PC-9 (cell line): ENCODE data around the gene SLC6A5.

Source experiments
- EZH2 ChIP-seq: fragments of 200-600 bp; sonication (generic); IDR thresholded peaks from 2 replicates; pipeline ENCODE4 v1.8.0; 2017; ENCODE audit warnings: antibody characterized with exemption, low read depth
- TF ChIP-seq, protein P1 (sequence below): fragments of 200-600 bp; sonication (generic); conservative IDR thresholded peaks from 2 replicates; pipeline ENCODE4 v1.6.1; 2017; ENCODE audit warnings: mixed run types, antibody characterized with exemption, mild to moderate bottlenecking, moderate library complexity

- TF ChIP-seq, protein P1, sequence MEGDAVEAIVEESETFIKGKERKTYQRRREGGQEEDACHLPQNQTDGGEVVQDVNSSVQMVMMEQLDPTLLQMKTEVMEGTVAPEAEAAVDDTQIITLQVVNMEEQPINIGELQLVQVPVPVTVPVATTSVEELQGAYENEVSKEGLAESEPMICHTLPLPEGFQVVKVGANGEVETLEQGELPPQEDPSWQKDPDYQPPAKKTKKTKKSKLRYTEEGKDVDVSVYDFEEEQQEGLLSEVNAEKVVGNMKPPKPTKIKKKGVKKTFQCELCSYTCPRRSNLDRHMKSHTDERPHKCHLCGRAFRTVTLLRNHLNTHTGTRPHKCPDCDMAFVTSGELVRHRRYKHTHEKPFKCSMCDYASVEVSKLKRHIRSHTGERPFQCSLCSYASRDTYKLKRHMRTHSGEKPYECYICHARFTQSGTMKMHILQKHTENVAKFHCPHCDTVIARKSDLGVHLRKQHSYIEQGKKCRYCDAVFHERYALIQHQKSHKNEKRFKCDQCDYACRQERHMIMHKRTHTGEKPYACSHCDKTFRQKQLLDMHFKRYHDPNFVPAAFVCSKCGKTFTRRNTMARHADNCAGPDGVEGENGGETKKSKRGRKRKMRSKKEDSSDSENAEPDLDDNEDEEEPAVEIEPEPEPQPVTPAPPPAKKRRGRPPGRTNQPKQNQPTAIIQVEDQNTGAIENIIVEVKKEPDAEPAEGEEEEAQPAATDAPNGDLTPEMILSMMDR = no peak
- TF ChIP-seq EZH2 = no peak
These were observed 35.5 kb upstream of the SLC6A5 start for GRCh38 chr11:20563866-20564265.
